MCF 10A (cell line): ENCODE data around the gene DLK1. TPM values are rescaled to one million over a fixed set of nuclear protein-coding genes. Genes with fewer than 3 reads are reported as not detected.

Experiments used
- BruUV-seq: library from RNA; stranded (reverse); fragments of 400-500 nt; replicated peaks from 2 replicates; lab custom pipeline; 2021; lab: Mats Ljungman, UMichigan
- CTCF ChIA-PET: fragments of 300-600 bp; sonication (Branson Sonifier 250); formaldehyde crosslinking; extraction: SDS; loops from one replicate; lab custom pipeline; 2021; ENCODE audit warnings: antibody characterized with exemption, inconsistent platforms; lab: Yijun Ruan, JAX
- POLR2A ChIA-PET: fragments of 300-600, 350-650 bp; sonication (Branson Sonifier 250); formaldehyde crosslinking; extraction: SDS; loops from one replicate; lab custom pipeline; 2020; ENCODE audit warnings: antibody characterized with exemption, inconsistent platforms; lab: Yijun Ruan, JAX
- DNase-seq: peaks from one replicate; pipeline ENCODE4 v3.0.0-alpha.2; 2018; ENCODE audit not compliant: unreplicated experiment
- H3K27ac Mint-ChIP-seq: one replicate; pipeline ENCODE4 v1.8.0; 2022; ENCODE audit warnings: mild to moderate bottlenecking, low read depth, mixed read lengths; ENCODE audit not compliant: unreplicated experiment
- H3K27me3 Mint-ChIP-seq: one replicate; pipeline ENCODE4 v1.8.0; 2022; ENCODE audit warnings: mixed read lengths; ENCODE audit not compliant: insufficient read depth, unreplicated experiment
- H3K36me3 Mint-ChIP-seq: one replicate; pipeline ENCODE4 v1.8.0; 2022; ENCODE audit warnings: mild to moderate bottlenecking, moderate library complexity, mixed read lengths; ENCODE audit not compliant: insufficient read depth, unreplicated experiment
- H3K4me1 Mint-ChIP-seq: one replicate; pipeline ENCODE4 v1.8.0; 2022; ENCODE audit warnings: mixed read lengths; ENCODE audit not compliant: insufficient read depth, unreplicated experiment
- H3K4me3 Mint-ChIP-seq: one replicate; pipeline ENCODE4 v1.8.0; 2022; ENCODE audit warnings: mild to moderate bottlenecking, moderate library complexity, mixed read lengths; ENCODE audit not compliant: unreplicated experiment
- H3K9me3 Mint-ChIP-seq: one replicate; pipeline ENCODE4 v1.8.0; 2022; ENCODE audit warnings: mixed read lengths; ENCODE audit not compliant: unreplicated experiment
- intact Hi-C: fragments of 100-400 bp; cut with micrococcal nuclease; formaldehyde crosslinking; loops from 2 replicates; pipeline ENCODE4 v1.14.1; 2022
- total RNA-seq: library from RNA; stranded (reverse); gene quantifications from 2 replicates; pipeline ENCODE4 v1.2.3, GENCODE V29; 2022
- TF ChIP-seq, protein P1 (sequence below): fragments of 200-600 bp; IDR thresholded peaks from one replicate; pipeline ENCODE4 v1.8.0; 2022; ENCODE audit warnings: antibody characterized with exemption, mild to moderate bottlenecking; ENCODE audit not compliant: unreplicated experiment

DLK1 gene
- total RNA-seq, 1 experiment from 2014 or later: not detected

DNA sequence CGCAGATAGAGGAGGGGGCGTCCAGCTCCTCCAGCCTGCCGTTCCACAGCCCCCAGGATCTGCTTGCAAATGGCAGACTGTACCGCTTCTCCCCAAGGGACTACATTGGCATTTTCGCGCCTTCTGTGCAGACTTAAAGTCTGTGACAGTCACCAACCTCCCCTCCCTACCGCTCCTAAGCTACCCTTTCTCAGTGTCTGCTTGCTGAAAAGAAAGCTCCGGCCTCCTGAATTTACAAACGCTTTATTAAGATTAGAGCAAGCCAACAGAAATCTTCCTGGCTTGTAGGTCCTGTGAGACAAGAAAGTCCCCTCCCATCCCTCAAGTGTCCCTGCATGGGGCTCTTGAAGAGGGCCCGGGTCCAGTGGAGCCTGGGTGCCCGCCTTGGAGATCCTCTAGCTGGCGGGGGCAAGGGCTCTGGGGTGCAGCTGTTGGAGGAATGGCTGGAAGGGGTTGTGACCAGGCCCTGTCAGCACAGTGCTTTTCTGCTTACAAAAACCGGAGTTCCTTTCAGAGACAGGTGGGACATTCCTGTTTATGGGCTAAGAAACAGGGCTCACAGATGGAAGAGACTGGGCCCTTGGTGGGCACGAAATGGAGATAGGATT lies 2.8 kb upstream of the DLK1 start:
- Mint-ChIP-seq H3K36me3 (no peaks in the 10 kb centered on the region), H3K27ac (no peak overlapping the region), H3K27me3 (peaks cover 78% of the 10 kb centered on the region), H3K4me1 (no peaks in the 10 kb centered on the region), H3K9me3 (no peaks in the 10 kb centered on the region), H3K4me3 (no peak overlapping the region)
- TF ChIP-seq, protein P1, sequence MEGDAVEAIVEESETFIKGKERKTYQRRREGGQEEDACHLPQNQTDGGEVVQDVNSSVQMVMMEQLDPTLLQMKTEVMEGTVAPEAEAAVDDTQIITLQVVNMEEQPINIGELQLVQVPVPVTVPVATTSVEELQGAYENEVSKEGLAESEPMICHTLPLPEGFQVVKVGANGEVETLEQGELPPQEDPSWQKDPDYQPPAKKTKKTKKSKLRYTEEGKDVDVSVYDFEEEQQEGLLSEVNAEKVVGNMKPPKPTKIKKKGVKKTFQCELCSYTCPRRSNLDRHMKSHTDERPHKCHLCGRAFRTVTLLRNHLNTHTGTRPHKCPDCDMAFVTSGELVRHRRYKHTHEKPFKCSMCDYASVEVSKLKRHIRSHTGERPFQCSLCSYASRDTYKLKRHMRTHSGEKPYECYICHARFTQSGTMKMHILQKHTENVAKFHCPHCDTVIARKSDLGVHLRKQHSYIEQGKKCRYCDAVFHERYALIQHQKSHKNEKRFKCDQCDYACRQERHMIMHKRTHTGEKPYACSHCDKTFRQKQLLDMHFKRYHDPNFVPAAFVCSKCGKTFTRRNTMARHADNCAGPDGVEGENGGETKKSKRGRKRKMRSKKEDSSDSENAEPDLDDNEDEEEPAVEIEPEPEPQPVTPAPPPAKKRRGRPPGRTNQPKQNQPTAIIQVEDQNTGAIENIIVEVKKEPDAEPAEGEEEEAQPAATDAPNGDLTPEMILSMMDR: no peak
- intact Hi-C loops: no loop called here
- ChIA-PET CTCF (no interaction called here), POLR2A (no interaction called here)
- DNase-seq: no peak
- no TSS peak for BruUV-seq

DNA sequence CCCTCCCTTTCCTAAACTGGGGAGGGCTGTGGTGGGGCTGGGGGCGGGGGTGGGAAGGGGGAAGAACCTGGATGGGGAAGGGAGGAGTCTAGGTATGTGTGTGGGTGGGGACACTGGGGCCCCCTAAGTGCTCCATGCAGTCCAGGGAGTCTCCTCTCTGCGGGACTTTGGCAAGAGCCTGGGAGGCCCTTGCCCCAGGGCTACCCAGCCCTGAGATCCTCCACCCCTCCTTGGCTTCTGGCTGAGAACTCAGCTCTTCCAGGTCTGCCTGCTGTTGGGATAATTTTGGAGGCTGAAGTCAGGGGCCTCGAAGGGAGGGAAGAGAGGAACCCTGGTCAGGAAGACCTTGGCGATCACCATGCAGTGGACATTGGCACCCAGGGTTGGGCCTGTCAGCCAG lies 2.2 kb upstream of the DLK1 start:
- no peak overlapping the region for H3K27ac Mint-ChIP-seq
- TF ChIP-seq, protein P1: no peak
- no TSS peak for BruUV-seq
- no peaks in the 10 kb centered on the region for H3K9me3 Mint-ChIP-seq
- ChIA-PET CTCF (no interaction called here), POLR2A (no interaction called here)
- H3K4me1 Mint-ChIP-seq: no peaks in the 10 kb centered on the region
- intact Hi-C loops: no loop called here
- no peak for DNase-seq
- H3K4me3 Mint-ChIP-seq: no peak overlapping the region
- no peaks in the 10 kb centered on the region for H3K36me3 Mint-ChIP-seq
- peaks cover 78% of the 10 kb centered on the region for H3K27me3 Mint-ChIP-seq

DNA sequence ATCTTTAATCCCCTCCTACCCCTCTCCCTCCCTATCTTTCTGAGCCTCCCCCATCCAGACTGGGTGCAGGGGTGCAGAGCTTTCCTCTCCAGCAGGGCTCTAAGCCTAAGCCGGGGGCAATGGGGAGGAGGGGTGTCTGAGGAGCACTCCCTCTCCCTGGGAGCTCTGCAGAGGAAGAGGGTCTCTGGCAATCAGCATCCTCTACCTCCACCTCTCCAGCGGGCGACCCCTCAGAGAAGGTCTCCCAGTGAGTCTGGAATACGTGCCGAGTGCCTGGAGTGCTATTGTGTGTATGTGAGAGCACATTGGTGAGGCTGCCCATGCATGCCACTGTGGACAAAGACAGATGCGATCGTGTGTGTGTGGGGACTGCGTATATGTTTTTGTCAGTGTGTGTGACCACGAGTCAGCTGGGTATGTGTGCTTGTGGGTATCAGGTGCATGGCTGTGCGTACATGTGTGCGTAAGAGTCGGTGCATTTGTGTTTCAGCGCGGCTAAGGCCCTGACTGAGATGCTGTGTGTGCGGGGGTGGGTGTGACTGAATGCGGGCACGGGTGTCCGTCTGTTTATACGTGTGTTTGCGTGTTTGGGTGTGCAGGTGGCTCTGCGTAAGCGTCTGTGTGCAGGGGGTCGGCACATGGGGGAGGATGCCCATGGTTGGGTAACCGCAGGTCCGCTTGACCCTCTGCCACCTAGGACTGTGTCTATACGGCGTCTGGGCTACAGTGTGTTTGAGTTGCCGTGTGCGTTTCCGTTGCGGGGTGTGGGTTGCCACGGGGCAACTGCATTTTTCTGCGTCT lies 905 bp upstream of the DLK1 start:
- H3K4me3 Mint-ChIP-seq: no peak overlapping the region
- H3K4me1 Mint-ChIP-seq: no peaks in the 10 kb centered on the region
- TF ChIP-seq, protein P1: no peak
- no peaks in the 10 kb centered on the region for H3K9me3 Mint-ChIP-seq
- H3K36me3 Mint-ChIP-seq: no peaks in the 10 kb centered on the region
- BruUV-seq: no TSS peak
- CTCF ChIA-PET: no interaction called here
- no peak for DNase-seq
- H3K27me3 Mint-ChIP-seq: peaks cover 78% of the 10 kb centered on the region
- POLR2A ChIA-PET: no interaction called here
- intact Hi-C loops: no loop called here
- no peak overlapping the region for H3K27ac Mint-ChIP-seq

- H3K36me3 Mint-ChIP-seq: no peaks in the 10 kb centered on the region
- H3K9me3 Mint-ChIP-seq: no peaks in the 10 kb centered on the region
- no peak overlapping the region for H3K27ac Mint-ChIP-seq
- peaks cover 80% of the 10 kb centered on the region for H3K27me3 Mint-ChIP-seq
- no TSS peak for BruUV-seq
- H3K4me1 Mint-ChIP-seq: no peaks in the 10 kb centered on the region
- intact Hi-C loops: no loop called here
- no peak overlapping the region for H3K4me3 Mint-ChIP-seq
- ChIA-PET POLR2A (no interaction called here), CTCF (no interaction called here)
- DNase-seq: no peak
- TF ChIP-seq, protein P1: no peak
Measured at GRCh38 chr14:100727086-100727872, 587 bp downstream of the DLK1 start.
